Bronchial epithelial cell (primary cell): ENCODE measurements around the gene FOXS1. TPM values are rescaled to one million over a fixed set of nuclear protein-coding genes. Genes with fewer than 3 reads are reported as not detected.

Experiments used
- DNase-seq: peaks from one replicate; pipeline ENCODE4 v3.0.0-alpha.2; 2010; ENCODE audit warnings: low read depth
- FAIRE-seq: peaks from 2 replicates; lab custom pipeline; 2011; peaks lifted over from hg19 to GRCh38; lab: Jason Lieb, UNC
- H3K27me3 ChIP-seq: 2 replicates; pipeline ENCODE4 v1.5.1; 2011; ENCODE audit warnings: low read length; ENCODE audit not compliant: control insufficient read depth, insufficient read depth
- H3K36me3 ChIP-seq: 2 replicates; pipeline ENCODE4 v1.5.1; 2011; ENCODE audit warnings: low read length; ENCODE audit not compliant: control insufficient read depth, insufficient read depth
- H3K4me3 ChIP-seq: 2 replicates; pipeline ENCODE4 v1.5.1; 2011; ENCODE audit warnings: mild to moderate bottlenecking, low read depth, low read length, control low read depth
- total RNA-seq: library from RNA; depleted of rRNA; stranded (reverse); fragments of >200 nt; gene quantifications from 2 replicates; pipeline ENCODE4 v1.2.1, GENCODE V29; 2014
- TF ChIP-seq, protein P1 (sequence below): IDR thresholded peaks from 2 replicates; pipeline ENCODE4 v1.5.1; 2011; ENCODE audit warnings: mild to moderate bottlenecking, moderate library complexity, low read length, control low read depth, inconsistent platforms; ENCODE audit not compliant: insufficient read depth, severe bottlenecking

The FOXS1 gene
- total RNA-seq, 1 donor from 2014 or later, result not detected

DNA sequence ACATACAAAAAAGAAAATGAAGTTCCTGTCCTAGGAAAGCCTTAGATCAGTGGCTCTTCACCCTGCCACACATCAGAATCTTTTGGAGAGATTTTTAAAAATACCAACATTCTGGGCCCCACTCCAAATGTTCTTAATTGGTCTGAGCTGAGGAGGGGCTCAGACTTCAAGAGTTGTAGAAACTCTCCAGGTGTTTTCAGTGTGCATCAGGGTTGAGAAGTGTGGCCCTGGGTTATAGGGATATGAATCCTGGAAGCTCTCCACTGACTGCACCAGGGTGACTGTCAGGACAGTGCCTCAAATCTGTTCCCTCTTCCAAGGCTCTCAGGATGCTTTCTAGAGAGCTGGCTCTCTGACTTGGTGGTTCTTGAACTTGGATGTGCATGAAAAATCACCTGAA, 31.8 kb downstream of the FOXS1 start:
- H3K4me3 ChIP-seq, result no peak overlapping the region
- no peaks in the 10 kb centered on the region for H3K27me3 ChIP-seq
- DNase-seq, result no peak
- TF ChIP-seq, protein P1, sequence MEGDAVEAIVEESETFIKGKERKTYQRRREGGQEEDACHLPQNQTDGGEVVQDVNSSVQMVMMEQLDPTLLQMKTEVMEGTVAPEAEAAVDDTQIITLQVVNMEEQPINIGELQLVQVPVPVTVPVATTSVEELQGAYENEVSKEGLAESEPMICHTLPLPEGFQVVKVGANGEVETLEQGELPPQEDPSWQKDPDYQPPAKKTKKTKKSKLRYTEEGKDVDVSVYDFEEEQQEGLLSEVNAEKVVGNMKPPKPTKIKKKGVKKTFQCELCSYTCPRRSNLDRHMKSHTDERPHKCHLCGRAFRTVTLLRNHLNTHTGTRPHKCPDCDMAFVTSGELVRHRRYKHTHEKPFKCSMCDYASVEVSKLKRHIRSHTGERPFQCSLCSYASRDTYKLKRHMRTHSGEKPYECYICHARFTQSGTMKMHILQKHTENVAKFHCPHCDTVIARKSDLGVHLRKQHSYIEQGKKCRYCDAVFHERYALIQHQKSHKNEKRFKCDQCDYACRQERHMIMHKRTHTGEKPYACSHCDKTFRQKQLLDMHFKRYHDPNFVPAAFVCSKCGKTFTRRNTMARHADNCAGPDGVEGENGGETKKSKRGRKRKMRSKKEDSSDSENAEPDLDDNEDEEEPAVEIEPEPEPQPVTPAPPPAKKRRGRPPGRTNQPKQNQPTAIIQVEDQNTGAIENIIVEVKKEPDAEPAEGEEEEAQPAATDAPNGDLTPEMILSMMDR, result no peak
- H3K36me3 ChIP-seq, result no peaks in the 10 kb centered on the region
- no peak for FAIRE-seq

DNA sequence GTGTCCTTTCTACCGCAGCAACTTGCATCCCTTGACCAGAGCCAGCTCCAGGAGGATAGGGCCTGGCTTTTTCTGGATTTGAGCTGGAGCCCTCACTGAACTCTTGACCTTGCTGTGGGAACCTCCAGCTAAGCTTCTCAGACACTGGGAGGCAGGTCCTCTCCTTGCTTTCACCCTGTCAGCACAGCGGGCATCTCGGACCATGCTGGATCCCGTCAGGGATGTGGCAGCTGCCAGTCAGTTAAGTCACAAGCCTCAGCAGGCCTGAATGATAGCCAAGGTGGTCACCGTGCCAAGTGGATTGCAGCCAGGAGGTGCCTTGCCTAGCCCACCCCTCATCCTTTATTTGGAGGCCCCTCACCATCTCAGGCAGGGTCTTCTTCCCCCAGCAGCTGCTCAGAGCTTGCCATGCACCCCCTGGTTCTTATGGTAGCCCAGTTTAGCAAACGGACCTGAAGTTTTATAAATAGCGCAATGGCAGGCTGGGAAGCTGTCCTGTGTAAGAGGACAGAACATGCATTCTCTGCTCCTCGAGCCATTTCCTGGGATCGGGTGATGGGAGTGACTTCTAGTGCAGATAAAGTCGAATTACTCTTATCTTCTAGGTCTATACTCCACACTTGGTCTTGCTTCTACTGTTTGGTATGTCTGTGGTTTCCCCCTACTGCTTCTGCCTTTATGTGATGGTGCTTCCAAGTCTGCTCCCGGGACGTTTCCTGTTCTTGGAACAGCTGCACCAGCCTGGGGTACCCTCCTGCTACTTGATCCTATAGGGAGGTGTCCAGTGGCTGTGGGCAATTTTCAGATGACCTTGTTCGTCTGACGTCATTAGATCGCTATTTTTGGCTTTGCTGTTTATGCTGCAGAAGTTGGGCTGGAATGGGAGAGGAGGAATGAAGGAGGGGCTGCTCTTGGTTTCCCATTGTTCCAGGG, 33.3 kb downstream of the FOXS1 start:
- DNase-seq (no peak), FAIRE-seq (no peak)
- TF ChIP-seq, protein P1, result no peak

DNA sequence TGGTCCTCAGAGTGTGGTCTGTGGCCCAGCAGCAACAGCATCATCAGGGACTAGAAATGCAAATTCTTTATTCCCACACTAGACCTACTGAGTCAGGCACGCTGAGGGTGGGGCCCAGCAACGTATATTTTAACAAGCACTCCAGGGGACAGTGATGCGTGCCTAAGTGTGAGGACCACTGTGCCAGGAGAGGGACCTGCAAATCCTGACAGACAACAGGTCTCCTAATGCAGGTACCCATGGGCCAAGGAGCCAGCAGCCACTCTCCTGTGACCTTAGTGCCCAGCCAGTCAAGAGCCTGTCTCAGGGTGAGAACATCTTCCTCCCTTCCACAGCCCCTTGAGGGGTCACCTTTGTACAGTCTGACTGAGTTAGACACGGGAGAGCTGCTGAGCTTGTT, 34.2 kb downstream of the FOXS1 start:
- no peak for DNase-seq
- no peak overlapping the region for H3K4me3 ChIP-seq
- FAIRE-seq, result no peak
- TF ChIP-seq, protein P1, result no peak
- H3K36me3 ChIP-seq, result no peaks in the 10 kb centered on the region
- H3K27me3 ChIP-seq, result no peaks in the 10 kb centered on the region

More for the DNA sequence above, 33.3 kb downstream of the FOXS1 start:
- Histone ChIP-seq H3K4me3 (no peak overlapping the region), H3K36me3 (no peaks in the 10 kb centered on the region), H3K27me3 (no peaks in the 10 kb centered on the region)

DNA sequence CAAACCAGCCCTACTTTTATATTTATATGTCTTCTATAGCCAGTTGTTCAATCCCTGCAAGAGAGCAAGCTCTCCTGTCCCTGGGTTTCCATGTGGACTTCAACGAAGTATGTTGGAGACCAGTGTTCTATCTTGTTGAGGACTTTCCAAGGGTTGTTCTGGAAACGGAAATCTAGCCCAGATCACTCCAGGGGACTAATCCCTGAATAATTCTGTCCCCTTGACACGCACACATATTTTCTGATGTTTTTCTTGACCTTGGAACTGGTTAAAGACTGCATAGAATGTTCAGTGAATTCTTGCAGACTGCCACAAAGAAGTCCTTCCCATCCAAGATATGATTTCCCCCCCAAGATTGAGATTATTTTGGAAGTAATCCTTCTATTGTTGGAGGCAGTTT, 35.7 kb downstream of the FOXS1 start:
- Histone ChIP-seq H3K4me3 (no peak overlapping the region), H3K36me3 (no peaks in the 10 kb centered on the region), H3K27me3 (no peaks in the 10 kb centered on the region)
- no peak for FAIRE-seq
- TF ChIP-seq, protein P1, result no peak
- no peak for DNase-seq

DNA sequence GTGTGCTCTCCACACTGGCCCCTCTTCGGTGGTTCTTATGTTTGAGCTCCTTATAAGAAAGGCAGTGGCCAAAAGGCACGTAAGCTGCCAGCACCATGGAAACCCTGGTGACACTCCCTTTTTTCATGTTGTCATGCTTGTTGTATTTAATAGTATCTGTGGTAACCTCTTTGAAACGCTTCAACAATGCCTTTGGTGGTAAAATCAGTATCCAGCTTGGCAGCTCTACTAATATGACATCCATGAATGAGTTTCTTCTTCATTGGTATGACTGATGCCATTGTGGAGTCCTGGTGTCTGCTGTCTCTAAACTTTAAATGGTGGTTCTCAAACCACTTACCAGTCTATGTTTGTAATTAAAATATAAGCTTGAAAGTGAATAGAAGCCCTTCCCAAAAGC, 36.9 kb downstream of the FOXS1 start:
- TF ChIP-seq, protein P1, result no peak
- DNase-seq, result no peak

More for the DNA sequence above, 36.9 kb downstream of the FOXS1 start:
- no peak for FAIRE-seq
- H3K27me3 ChIP-seq, result no peaks in the 10 kb centered on the region
- no peak overlapping the region for H3K4me3 ChIP-seq
- no peaks in the 10 kb centered on the region for H3K36me3 ChIP-seq
